Mesendoderm (in vitro differentiated cells): ENCODE measurements around the gene RPS3A.

Experiments
- DNase-seq: peaks from one replicate; pipeline ENCODE4 v3.0.0; 2013
- H2AK5ac ChIP-seq: 2 replicates; pipeline ENCODE4 v1.6.1; 2013; ENCODE audit warnings: low read length, inconsistent platforms
- H2BK120ac ChIP-seq: 2 replicates; pipeline ENCODE4 v1.6.1; 2013; ENCODE audit warnings: low read depth, mild to moderate bottlenecking, low read length, moderate library complexity, mixed read lengths
- H2BK15ac ChIP-seq: replicated peaks from 2 replicates; pipeline ENCODE4 v1.6.1; 2013; ENCODE audit warnings: low read depth, mild to moderate bottlenecking, moderate library complexity
- H2BK5ac ChIP-seq: 2 replicates; pipeline ENCODE4 v1.6.1; 2013; ENCODE audit warnings: low read length, inconsistent platforms
- H3K18ac ChIP-seq: 2 replicates; pipeline ENCODE4 v1.6.1; 2013; ENCODE audit warnings: mild to moderate bottlenecking, low read length, mixed read lengths
- H3K23ac ChIP-seq: one replicate; pipeline ENCODE4 v1.6.1; 2013; ENCODE audit warnings: low read length
- H3K27ac ChIP-seq: 2 replicates; pipeline ENCODE4 v1.5.1; 2013; ENCODE audit warnings: low read depth, mild to moderate bottlenecking, inconsistent platforms, low read length, moderate library complexity
- H3K27me3 ChIP-seq: 2 replicates; pipeline ENCODE4 v1.6.1; 2013; ENCODE audit warnings: low read length, control low read depth, mild to moderate bottlenecking, inconsistent platforms; ENCODE audit not compliant: insufficient read depth, poor library complexity
- H3K36me3 ChIP-seq: 2 replicates; pipeline ENCODE4 v1.6.1; 2013; ENCODE audit warnings: low read length, inconsistent platforms; ENCODE audit not compliant: control insufficient read depth, insufficient read depth
- H3K4ac ChIP-seq: one replicate; pipeline ENCODE4 v1.6.1; 2013; ENCODE audit warnings: low read depth, mild to moderate bottlenecking, low read length, moderate library complexity
- H3K4me1 ChIP-seq: 2 replicates; pipeline ENCODE4 v1.6.1; 2013; ENCODE audit warnings: low read depth, low read length, inconsistent platforms; ENCODE audit not compliant: control insufficient read depth
- H3K4me2 ChIP-seq: 2 replicates; pipeline ENCODE4 v1.6.1; 2013; ENCODE audit warnings: low read length
- H3K4me3 ChIP-seq: 2 replicates; pipeline ENCODE4 v1.5.1; 2013; ENCODE audit warnings: mild to moderate bottlenecking, low read length
- H3K56ac ChIP-seq: one replicate; pipeline ENCODE4 v1.6.1; 2013; ENCODE audit warnings: low read length
- H3K79me1 ChIP-seq: 2 replicates; pipeline ENCODE4 v1.6.1; 2013; ENCODE audit warnings: low read length, inconsistent platforms
- H3K79me2 ChIP-seq: 2 replicates; pipeline ENCODE4 v1.6.1; 2013; ENCODE audit warnings: mild to moderate bottlenecking, low read length; ENCODE audit not compliant: control insufficient read depth, insufficient read depth
- H3K9ac ChIP-seq: 2 replicates; pipeline ENCODE4 v1.6.1; 2013; ENCODE audit warnings: low read length, inconsistent platforms
- H4K5ac ChIP-seq: one replicate; pipeline ENCODE4 v1.6.1; 2013; ENCODE audit warnings: low read length
- H4K8ac ChIP-seq: one replicate; pipeline ENCODE4 v1.6.1; 2013; ENCODE audit warnings: low read depth, mild to moderate bottlenecking, control low read depth, low read length, moderate library complexity
- WGBS: extraction: QIAGEN DNeasy Blood & Tissue Kit; methylation state at CpG from one replicate; pipeline ENCODE4 v1.1.7; 2013; ENCODE audit warnings: low lambda C conversion rate, missing lambda C conversion rate; ENCODE audit not compliant: insufficient coverage; ENCODE audit errors: extremely low coverage; 5-methylcytosine and 5-hydroxymethylcytosine counted together

The RPS3A gene

DNA sequence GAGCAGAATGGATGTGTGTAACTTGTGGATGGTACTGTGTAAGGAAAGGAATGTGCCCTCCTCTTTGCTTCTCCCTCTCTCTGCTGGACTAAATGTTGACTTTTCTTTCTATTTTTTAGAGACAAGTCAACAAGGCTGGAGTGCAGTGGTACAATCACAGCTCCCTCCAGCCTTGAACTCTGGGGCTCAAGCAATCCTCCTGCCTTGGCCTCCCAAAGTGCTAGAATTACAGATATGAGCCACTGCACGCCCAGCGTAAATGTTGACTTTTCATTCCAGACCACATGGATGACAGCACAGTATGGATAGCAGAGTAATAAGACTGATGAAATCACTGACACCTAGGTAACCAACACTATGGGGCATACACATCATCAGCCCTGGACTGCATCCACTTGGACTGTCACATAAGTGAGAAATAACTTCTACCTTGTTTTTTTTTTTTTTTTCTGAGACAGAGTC, 5.1 kb upstream of the RPS3A start:
- Histone ChIP-seq H3K27ac (no peak overlapping the region), H3K27me3 (no peaks in the 10 kb centered on the region), H3K79me1 (no peaks in the 10 kb centered on the region), H3K9ac (no peak overlapping the region), H3K23ac (no peak overlapping the region), H2BK15ac (no peak overlapping the region), H4K8ac (no peak overlapping the region), H3K4ac (no peak overlapping the region), H3K4me1 (no peaks in the 10 kb centered on the region), H3K79me2 (no peaks in the 10 kb centered on the region), H3K18ac (no peak overlapping the region), H2BK5ac (peak overlapping the region; percentile 35), H3K4me2 (no peak overlapping the region), H2BK120ac (no peak overlapping the region), H3K4me3 (no peak overlapping the region), H2AK5ac (peak overlapping the region; percentile 72), H3K36me3 (no peaks in the 10 kb centered on the region), H3K56ac (peak overlapping the region; percentile 51), H4K5ac (no peak overlapping the region)
- no CpG with 5 or more reads among the region's 2 CpGs for WGBS
- no peak for DNase-seq

DNA sequence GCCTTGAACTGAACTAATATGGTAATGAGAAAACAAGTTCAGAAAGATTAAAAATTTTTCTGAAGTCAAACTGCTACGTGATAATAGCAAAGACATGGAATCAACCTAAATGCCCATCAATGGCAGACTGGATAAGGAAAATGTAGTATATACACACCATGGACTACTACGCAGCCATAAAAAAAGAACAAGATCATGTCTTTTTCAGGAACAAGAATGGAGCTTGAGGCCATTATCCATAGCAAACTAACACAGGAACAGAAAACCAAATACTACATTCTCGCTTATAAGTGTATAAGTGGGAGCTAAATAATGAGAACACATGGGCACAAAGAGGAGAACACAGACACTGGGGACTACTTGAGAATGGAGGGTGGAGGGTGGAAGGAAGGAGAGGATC, 4.3 kb upstream of the RPS3A start:
- Histone ChIP-seq H3K27ac (no peak overlapping the region), H3K4ac (no peak overlapping the region), H4K5ac (no peak overlapping the region), H3K36me3 (no peaks in the 10 kb centered on the region), H3K79me1 (no peaks in the 10 kb centered on the region), H2BK120ac (no peak overlapping the region), H3K79me2 (peaks cover 7% of the 10 kb centered on the region), H2BK15ac (no peak overlapping the region), H3K23ac (no peak overlapping the region), H3K9ac (no peak overlapping the region), H3K4me3 (no peak overlapping the region), H4K8ac (no peak overlapping the region), H2AK5ac (no peak overlapping the region), H3K4me2 (no peak overlapping the region), H3K4me1 (no peaks in the 10 kb centered on the region), H3K27me3 (no peaks in the 10 kb centered on the region), H3K18ac (no peak overlapping the region), H3K56ac (no peak overlapping the region), H2BK5ac (no peak overlapping the region)
- WGBS = no CpG with 5 or more reads among the region's 3 CpGs
- DNase-seq = no peak

DNA sequence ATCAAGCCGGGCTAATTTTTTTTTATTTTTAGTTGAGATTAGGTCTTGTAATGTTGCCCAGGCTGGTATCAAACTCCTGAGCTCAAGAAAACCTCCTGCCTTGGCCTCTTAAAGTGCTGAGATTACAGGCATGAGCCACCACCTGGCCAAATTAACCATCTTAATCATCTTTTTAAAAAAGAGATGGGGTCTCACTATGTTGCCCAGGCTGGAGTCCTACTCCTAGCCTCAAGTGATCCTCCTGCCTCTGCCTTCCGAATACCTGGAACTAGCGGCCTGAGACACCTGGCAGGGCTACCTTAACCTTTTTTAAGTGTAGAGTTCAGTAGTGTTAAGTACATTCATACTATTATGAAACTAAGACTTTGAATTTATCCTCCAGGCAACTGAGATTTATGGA, 1.7 kb upstream of the RPS3A start:
- Histone ChIP-seq H3K36me3 (no peaks in the 10 kb centered on the region), H3K9ac (no peak overlapping the region), H3K4ac (no peak overlapping the region), H3K79me1 (no peaks in the 10 kb centered on the region), H2BK15ac (no peak overlapping the region), H3K4me3 (no peak overlapping the region), H3K18ac (no peak overlapping the region), H4K5ac (no peak overlapping the region), H3K4me1 (no peaks in the 10 kb centered on the region), H3K56ac (no peak overlapping the region), H2AK5ac (no peak overlapping the region), H4K8ac (peak overlapping the region; percentile 88), H3K79me2 (peaks cover 25% of the 10 kb centered on the region), H2BK120ac (no peak overlapping the region), H3K27ac (no peak overlapping the region), H3K4me2 (no peak overlapping the region), H3K27me3 (no peaks in the 10 kb centered on the region), H3K23ac (no peak overlapping the region), H2BK5ac (no peak overlapping the region)
- no CpG with 5 or more reads among the region's 3 CpGs for WGBS
- DNase-seq = no peak

DNA sequence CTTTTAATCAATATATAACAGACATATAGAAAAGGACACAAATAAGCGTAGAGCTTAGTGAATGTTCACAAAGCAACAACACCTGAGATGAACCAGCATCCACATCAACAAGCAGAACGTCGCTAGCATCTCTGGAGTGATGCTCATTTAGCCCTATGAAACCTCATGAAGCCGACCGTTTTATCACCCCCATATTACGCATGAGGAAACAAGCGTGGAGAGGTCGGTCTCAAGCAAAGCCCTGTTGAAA, 524 bp upstream of the RPS3A start:
- H3K27ac ChIP-seq = no peak overlapping the region

DNA sequence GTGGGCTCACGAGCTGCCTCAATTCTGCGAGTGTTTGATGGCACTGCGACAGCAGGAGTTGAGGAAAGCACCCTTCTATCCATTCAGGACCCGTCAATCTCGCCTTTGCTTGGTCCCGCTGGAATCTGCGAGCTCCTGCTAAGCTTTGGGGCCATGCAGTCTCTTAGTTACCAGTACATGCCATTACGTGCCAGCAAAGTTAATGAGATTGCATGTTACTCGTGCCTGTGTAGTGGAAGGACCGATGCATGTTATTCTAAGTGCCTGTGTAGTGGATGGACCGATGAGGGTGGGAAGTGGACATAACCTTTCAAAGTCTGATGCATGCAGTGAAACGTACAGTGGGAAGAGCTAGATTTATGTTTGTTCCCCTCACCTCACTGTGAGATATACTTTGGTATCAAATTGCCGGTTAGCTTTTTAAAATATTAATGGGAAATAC, 569 bp downstream of the RPS3A start:
- WGBS = no CpG with 5 or more reads among the region's 13 CpGs
- Histone ChIP-seq H3K18ac (peak overlapping the region; percentile 15), H2BK15ac (no peak overlapping the region), H3K4me1 (no peaks in the 10 kb centered on the region), H3K4me3 (peak overlapping the region; percentile 100), H2AK5ac (peak overlapping the region; percentile 100), H4K5ac (peak overlapping the region; percentile 47), H3K4ac (peak overlapping the region; percentile 49), H3K27ac (peak overlapping the region; percentile 51), H3K79me1 (no peaks in the 10 kb centered on the region), H3K23ac (peak overlapping the region; percentile 100), H2BK120ac (no peak overlapping the region), H3K56ac (peak overlapping the region; percentile 100), H2BK5ac (peak overlapping the region; percentile 95), H3K9ac (peak overlapping the region; percentile 100), H3K27me3 (no peaks in the 10 kb centered on the region), H3K79me2 (peaks cover 25% of the 10 kb centered on the region), H4K8ac (no peak overlapping the region), H3K4me2 (peak overlapping the region; percentile 80), H3K36me3 (peaks cover 7% of the 10 kb centered on the region)
- no peak for DNase-seq

More for the DNA sequence above, 524 bp upstream of the RPS3A start:
- H3K4me3 ChIP-seq = peak overlapping the region; percentile 41
- no peak overlapping the region for H3K23ac ChIP-seq
- H3K4me1 ChIP-seq = no peaks in the 10 kb centered on the region
- H4K5ac ChIP-seq = no peak overlapping the region
- H3K56ac ChIP-seq = peak overlapping the region; percentile 92
- peak overlapping the region; percentile 70 for H3K4me2 ChIP-seq
- H3K9ac ChIP-seq = peak overlapping the region; percentile 79
- no peak overlapping the region for H3K18ac ChIP-seq
- no peak overlapping the region for H4K8ac ChIP-seq
- H3K27me3 ChIP-seq = no peaks in the 10 kb centered on the region
- peak overlapping the region; percentile 79 for H2BK5ac ChIP-seq
- DNase-seq = no peak
- peak overlapping the region; percentile 62 for H3K4ac ChIP-seq
- peaks cover 25% of the 10 kb centered on the region for H3K79me2 ChIP-seq
- H2BK15ac ChIP-seq = no peak overlapping the region
- peaks cover 3% of the 10 kb centered on the region for H3K36me3 ChIP-seq
- H2BK120ac ChIP-seq = no peak overlapping the region
- no CpG with 5 or more reads among the region's 8 CpGs for WGBS
- no peak overlapping the region for H2AK5ac ChIP-seq
- no peaks in the 10 kb centered on the region for H3K79me1 ChIP-seq

DNA sequence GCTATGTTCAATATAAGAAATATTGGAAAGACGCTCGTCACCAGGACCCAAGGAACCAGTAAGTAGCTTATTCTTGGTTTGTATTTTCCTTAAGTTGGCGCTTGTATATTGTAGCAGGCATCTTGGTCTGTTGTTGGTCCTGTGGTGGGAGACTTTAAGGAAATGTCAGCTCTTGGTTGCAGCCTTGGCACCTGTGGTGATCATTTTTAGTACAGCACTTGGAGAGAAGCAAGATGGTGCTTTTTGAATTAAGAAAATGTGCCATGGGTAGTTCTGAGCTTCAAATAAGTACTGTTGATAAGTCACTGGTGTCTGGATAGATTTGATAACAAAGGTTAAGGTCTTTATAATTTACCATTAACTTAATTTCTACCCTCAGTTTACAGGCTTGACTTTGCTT, 1.1 kb downstream of the RPS3A start:
- H3K36me3 ChIP-seq = peaks cover 8% of the 10 kb centered on the region
- no peak overlapping the region for H3K4ac ChIP-seq
- peak overlapping the region; percentile 100 for H3K9ac ChIP-seq
- H3K27me3 ChIP-seq = no peaks in the 10 kb centered on the region
- H3K18ac ChIP-seq = no peak overlapping the region
- peak overlapping the region; percentile 100 for H3K56ac ChIP-seq
- no peak for DNase-seq
- peaks cover 25% of the 10 kb centered on the region for H3K79me2 ChIP-seq
- H3K79me1 ChIP-seq = no peaks in the 10 kb centered on the region
- no peak overlapping the region for H4K5ac ChIP-seq
- H3K4me1 ChIP-seq = no peaks in the 10 kb centered on the region
- H4K8ac ChIP-seq = no peak overlapping the region
- H2AK5ac ChIP-seq = no peak overlapping the region
- no peak overlapping the region for H2BK120ac ChIP-seq
- no peak overlapping the region for H3K23ac ChIP-seq
- H2BK5ac ChIP-seq = no peak overlapping the region
- no peak overlapping the region for H2BK15ac ChIP-seq
- WGBS = no CpG with 5 or more reads among the region's 3 CpGs
- H3K4me3 ChIP-seq = peak overlapping the region; percentile 100
- H3K4me2 ChIP-seq = peak overlapping the region; percentile 49
- H3K27ac ChIP-seq = no peak overlapping the region
